SU-DHL-6 (cell line): Measurements from ENCODE around the gene FRMD3.

Experiments used
- CTCF ChIP-seq: fragments of 200-600 bp; sonication (generic); IDR thresholded peaks from one replicate; pipeline ENCODE4 v1.5.1; 2017; ENCODE audit warnings: antibody characterized with exemption, mild to moderate bottlenecking, low read length, moderate library complexity; ENCODE audit not compliant: insufficient read depth, poor library complexity, severe bottlenecking
- EZH2phosphoT487 ChIP-seq: fragments of 200-600 bp; sonication (generic), shearing (Covaris generic); conservative IDR thresholded peaks from 2 replicates; pipeline ENCODE4 v1.6.1; 2018; ENCODE audit warnings: mild to moderate bottlenecking, antibody characterized with exemption, low read length, moderate library complexity, mixed read lengths

DNA sequence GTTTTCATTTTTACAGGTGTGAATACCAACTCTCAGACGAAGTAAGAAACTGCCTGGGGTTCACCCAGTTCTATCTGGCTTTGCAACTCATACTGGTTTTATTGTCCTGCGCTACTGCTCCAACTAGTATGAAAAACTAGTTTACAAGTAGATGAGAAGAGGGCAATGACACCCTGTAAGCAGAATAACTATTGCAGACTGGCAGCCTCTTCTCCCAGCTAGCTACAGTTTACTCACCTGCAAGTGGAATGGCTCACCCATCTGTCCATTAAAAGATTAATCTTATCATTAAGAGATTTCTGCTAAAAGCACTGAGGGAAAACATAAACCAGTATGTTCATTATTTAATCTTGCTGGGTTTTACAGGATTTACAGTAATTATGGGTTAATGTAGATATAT, 113.4 kb downstream of the FRMD3 start:
- TF ChIP-seq CTCF (no peak), EZH2phosphoT487 (no peak)
